Panc1 (cell line): ENCODE results near the gene NEIL3.

Experiments used
- CTCF ChIP-seq: fragments of 450-650 bp; IDR thresholded peaks from 2 replicates; pipeline ENCODE4 v1.5.1; 2017; ENCODE audit warnings: mild to moderate bottlenecking
- POLR2AphosphoS5 ChIP-seq: IDR thresholded peaks from 2 replicates; pipeline ENCODE4 v1.6.1; 2012; ENCODE audit warnings: mild to moderate bottlenecking, low read depth, low read length, moderate library complexity
- SIN3A ChIP-seq: IDR thresholded peaks from 2 replicates; pipeline ENCODE4 v1.6.1; 2012; ENCODE audit warnings: low read depth, mild to moderate bottlenecking, low read length, moderate library complexity, borderline replicate concordance; ENCODE audit not compliant: insufficient read depth
- TCF7L2 ChIP-seq: IDR thresholded peaks from 2 replicates; pipeline ENCODE4 v1.6.1; 2011; ENCODE audit warnings: mild to moderate bottlenecking, low read depth, low read length, inconsistent platforms

- TF ChIP-seq CTCF = no peak
- TF ChIP-seq TCF7L2 = no peak
- TF ChIP-seq POLR2AphosphoS5 = no peak
- no peak for TF ChIP-seq SIN3A
These were observed 72.2 kb downstream of the NEIL3 start for GRCh38 chr4:177381762-177382310.
